ENCODE results near the gene ECPAS.
"Not testable (repeated sequence)": the region's sequence is repeated elsewhere in the genome, so short reads cannot be mapped to it uniquely, and the experiment has no call there.

ECPAS gene, protein sequence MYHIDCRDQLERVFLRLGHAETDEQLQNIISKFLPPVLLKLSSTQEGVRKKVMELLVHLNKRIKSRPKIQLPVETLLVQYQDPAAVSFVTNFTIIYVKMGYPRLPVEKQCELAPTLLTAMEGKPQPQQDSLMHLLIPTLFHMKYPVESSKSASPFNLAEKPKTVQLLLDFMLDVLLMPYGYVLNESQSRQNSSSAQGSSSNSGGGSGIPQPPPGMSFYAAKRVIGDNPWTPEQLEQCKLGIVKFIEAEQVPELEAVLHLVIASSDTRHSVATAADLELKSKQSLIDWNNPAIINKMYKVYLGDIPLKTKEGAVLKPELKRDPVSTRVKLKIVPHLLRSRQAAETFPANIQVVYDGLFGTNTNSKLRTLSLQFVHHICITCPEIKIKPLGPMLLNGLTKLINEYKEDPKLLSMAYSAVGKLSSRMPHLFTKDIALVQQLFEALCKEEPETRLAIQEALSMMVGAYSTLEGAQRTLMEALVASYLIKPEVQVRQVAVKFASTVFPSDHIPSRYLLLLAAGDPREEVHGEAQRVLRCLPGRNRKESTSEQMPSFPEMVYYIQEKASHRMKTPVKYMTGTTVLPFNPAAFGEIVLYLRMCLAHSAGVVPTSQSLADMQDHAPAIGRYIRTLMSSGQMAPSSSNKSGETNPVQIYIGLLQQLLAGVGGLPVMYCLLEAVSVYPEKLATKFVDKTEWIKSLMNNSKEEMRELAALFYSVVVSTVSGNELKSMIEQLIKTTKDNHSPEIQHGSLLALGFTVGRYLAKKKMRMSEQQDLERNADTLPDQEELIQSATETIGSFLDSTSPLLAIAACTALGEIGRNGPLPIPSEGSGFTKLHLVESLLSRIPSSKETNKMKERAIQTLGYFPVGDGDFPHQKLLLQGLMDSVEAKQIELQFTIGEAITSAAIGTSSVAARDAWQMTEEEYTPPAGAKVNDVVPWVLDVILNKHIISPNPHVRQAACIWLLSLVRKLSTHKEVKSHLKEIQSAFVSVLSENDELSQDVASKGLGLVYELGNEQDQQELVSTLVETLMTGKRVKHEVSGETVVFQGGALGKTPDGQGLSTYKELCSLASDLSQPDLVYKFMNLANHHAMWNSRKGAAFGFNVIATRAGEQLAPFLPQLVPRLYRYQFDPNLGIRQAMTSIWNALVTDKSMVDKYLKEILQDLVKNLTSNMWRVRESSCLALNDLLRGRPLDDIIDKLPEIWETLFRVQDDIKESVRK (N-terminal part only)

DNA sequence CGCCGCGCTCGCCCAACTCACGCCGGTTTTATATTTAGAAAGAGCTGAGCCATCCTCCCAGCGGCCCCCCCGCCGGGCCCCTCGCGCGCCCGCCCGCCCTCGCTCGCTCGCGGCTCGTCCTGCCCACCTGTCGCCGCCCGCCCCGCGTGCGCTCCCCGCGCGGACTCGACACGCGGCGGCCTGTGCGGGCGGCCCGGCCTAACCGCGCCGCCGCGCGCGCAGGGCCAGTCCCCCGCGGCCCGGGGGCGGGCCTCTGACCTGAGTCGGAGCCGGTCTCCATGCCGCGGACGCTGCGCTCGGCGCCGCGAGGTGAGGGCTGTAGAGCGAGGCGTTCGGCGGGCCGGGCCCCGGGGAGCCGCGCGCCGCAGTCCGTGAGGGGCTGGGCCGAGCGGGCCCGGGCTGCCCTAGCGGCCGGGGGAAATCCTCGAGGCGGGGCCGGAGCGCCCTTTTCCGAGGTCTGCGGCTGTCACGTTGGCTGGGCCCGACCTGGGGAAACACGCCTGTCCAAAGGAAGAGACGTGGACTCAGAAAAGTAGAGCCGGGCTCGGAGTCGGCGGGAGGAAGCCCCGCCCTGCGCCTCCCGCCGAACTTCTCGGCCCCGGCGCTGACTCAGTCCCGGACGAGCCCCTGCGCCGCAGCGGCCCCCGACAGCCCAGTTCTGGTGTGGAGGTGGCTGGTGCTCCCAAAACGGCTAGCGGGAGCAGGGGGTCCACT lies at the start of gene ECPAS:
ECPAS (minus strand) TSS at position 526 of the 714 bp plus-strand sequence. CDS start 11,465 bp downstream, outside the sequence.
- Mint-ChIP-seq H3K4me3 (peak within 1 kb of the TSS; percentile 88), H3K36me3 (no peaks in the 10 kb centered on the region), H3K9me3 (no peaks in the 10 kb centered on the region), H3K4me1 (peaks cover 22% of the 10 kb centered on the region), H3K27ac (peak within 1 kb of the TSS; percentile 87), H3K27me3 (no peaks in the 10 kb centered on the region)
- peak; percentile 85 for ATAC-seq

DNA sequence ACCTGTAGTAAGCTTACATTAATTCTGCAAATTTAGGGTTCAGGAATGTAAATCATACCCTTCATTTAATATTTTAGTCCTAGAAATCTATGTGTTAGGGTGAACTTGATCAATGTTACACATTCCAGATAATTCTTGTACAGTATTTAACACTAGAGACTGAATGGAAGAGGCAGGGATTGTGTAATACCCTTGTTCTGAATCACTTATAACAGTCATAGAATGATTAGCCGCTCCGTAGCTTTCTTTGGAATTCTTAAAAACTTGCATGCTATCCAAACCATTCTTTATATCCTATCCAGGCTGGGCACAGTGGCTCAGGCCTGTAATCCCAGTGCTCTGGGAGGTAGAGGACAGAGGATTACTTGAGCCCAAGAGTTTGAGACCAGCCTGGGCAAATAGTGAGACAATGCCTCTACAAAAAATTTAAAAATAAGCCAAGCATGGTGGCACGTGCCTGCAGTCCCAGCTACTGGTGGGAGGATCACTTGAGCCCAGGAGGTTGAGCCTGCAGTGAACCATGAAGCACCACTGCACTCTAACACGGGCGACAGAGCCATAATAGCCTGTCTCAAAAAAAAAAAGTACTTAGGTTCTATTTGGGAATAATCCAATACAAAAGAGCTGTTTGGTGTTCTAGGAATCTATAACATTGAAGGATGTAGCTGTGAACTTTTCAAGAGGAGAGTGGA lies 49.1 kb upstream of the ECPAS start:
- no peak for ATAC-seq
- H3K9me3 Mint-ChIP-seq: peaks cover 12% of the 10 kb centered on the region
- H3K27me3 Mint-ChIP-seq: no peaks in the 10 kb centered on the region
- H3K4me3 Mint-ChIP-seq: no peak overlapping the region
- H3K27ac Mint-ChIP-seq: no peak overlapping the region
- H3K4me1 Mint-ChIP-seq: no peaks in the 10 kb centered on the region
- peaks cover 50% of the 10 kb centered on the region for H3K36me3 Mint-ChIP-seq

DNA sequence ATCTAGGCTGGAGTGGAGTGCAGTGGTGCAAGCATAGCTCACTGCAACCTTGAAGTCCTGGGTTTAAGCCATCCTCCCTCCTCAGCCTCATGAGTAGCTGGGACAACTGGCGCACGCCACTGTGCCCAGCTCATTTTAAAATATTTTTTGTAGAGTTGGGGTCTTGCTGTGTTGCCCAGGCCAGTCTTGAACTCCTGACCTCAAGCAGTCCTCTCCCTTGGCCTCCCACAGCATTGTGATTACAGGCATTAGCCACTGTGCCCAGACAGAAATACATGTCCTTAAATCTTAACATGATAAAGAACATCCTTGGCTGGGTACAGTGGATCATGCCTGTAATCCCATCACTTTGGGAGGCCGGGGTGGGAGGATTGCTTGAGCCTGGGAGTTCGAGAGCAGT lies 47.5 kb upstream of the ECPAS start:
- H3K4me1 Mint-ChIP-seq: no peaks in the 10 kb centered on the region
- peaks cover 50% of the 10 kb centered on the region for H3K36me3 Mint-ChIP-seq
- H3K27me3 Mint-ChIP-seq: no peaks in the 10 kb centered on the region
- ATAC-seq: no peak
- no peak overlapping the region for H3K4me3 Mint-ChIP-seq
- no peak overlapping the region for H3K27ac Mint-ChIP-seq
- peaks cover 12% of the 10 kb centered on the region for H3K9me3 Mint-ChIP-seq

DNA sequence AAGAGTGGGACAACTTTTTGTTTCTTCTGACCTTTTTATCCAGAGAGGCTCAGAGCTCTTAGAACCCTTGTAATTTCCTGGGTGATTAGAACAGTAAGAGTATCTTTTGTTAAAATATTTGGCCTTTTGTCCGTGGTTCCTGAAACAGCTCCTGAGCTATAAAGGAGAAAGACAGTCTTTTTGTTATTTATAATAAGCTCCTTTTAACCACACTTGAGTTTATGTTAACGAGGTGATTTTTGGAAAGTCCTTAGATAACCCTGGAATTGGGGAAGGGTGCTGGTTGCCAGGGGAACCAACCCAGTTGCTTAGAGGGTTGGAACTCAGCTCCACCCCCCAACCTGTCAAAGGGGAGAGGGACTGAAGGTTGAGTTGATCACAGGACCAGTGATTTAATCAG lies 45.6 kb upstream of the ECPAS start:
- H3K36me3 Mint-ChIP-seq: peaks cover 39% of the 10 kb centered on the region
- ATAC-seq: no peak
- peaks cover 6% of the 10 kb centered on the region for H3K9me3 Mint-ChIP-seq
- peaks cover 6% of the 10 kb centered on the region for H3K27me3 Mint-ChIP-seq
- H3K4me1 Mint-ChIP-seq: peaks cover 12% of the 10 kb centered on the region
- no peak overlapping the region for H3K4me3 Mint-ChIP-seq
- H3K27ac Mint-ChIP-seq: no peak overlapping the region

DNA sequence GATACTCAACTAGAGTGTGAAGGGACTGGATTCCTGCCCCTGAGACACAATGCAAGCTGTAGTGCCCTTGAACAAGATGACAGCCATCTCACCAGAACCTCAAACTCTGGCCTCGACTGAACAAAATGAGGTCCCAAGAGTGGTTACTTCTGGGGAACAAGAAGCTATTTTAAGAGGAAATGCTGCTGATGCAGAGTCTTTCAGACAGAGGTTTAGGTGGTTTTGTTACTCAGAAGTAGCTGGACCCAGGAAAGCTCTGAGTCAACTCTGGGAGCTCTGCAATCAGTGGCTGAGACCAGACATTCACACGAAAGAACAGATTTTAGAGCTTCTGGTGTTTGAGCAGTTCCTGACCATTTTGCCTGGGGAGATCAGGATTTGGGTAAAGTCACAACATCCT lies 43.2 kb upstream of the ECPAS start:
- no peak overlapping the region for H3K27ac Mint-ChIP-seq
- H3K36me3 Mint-ChIP-seq: peaks cover 14% of the 10 kb centered on the region
- peaks cover 17% of the 10 kb centered on the region for H3K27me3 Mint-ChIP-seq
- peak; percentile 47 for ATAC-seq
- H3K4me3 Mint-ChIP-seq: no peak overlapping the region
- no peaks in the 10 kb centered on the region for H3K9me3 Mint-ChIP-seq
- H3K4me1 Mint-ChIP-seq: peaks cover 20% of the 10 kb centered on the region

DNA sequence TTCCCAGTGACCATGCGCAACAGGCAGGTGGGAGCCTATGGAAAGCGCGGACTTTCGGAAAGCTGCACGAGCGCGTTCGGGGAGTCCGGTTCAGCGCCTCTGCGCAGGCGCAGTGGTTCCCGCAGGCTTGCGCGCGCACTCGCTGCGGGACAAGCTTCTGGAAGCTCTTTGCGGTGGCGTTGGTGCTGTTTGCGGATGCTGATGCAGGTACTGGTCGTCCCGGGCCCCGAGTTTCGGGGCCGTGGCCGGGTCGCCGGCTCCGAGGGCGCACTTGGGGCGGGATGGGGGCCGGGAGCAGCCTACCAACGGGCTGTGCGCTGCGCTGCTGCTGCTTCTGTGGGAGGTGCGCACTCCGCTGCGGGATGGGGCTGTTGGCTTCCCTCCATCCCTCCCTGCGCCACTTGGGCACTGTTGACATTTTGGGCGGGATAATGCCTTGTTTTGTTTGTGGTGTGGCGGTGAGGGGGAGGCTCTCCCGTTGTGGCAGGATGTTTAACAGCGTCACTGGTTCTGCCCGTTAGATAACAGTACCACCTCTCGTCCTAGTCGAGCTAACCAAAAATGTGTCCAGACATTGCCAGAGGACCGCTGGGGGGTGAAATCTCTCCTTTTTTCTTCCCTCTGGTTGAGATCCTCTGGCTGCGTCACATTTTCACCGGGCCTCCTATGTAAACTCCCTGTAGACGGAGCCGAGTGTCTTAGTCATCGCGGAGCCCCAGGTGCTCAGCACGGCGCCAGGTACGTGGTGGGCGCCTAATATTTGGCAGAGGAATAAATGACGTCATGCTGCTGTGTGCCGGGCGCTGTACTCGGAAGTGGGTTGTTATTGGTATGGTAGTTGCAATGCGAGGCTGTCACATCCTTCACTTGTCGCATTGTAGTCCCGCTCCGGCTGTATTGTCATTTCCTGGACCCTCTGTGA lies 41.1 kb upstream of the ECPAS start, which contains the start of gene ZNF483:
ZNF483 (plus strand) TSS at position 124 of the 922 bp plus-strand sequence. CDS start 2,217 bp downstream, outside the sequence.
- Mint-ChIP-seq H3K27ac (peak within 1 kb of the TSS; percentile 77), H3K9me3 (no peaks in the 10 kb centered on the region), H3K4me1 (peaks cover 20% of the 10 kb centered on the region)

DNA sequence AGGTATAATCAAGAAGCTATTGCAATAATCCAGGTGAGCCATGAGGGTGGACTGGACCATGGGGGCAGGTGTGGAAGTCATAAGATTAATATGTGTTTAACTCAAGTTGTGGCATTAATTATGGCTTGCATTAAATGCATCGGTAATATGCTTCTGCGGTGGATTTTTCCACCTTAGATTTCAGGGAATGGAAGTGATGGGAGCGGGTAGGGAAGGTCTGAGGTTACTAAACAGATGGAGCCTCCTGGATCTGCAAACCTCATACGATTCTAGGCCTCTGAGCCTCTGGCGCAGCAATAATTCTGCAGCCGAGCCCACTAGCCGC lies 40.5 kb upstream of the ECPAS start:
- H3K27me3 Mint-ChIP-seq: peaks cover 26% of the 10 kb centered on the region
- peak overlapping the region; percentile 84 for H3K4me3 Mint-ChIP-seq
- ATAC-seq: no peak
- H3K4me1 Mint-ChIP-seq: peaks cover 20% of the 10 kb centered on the region
- H3K9me3 Mint-ChIP-seq: no peaks in the 10 kb centered on the region
- no peak overlapping the region for H3K27ac Mint-ChIP-seq
- peaks cover 6% of the 10 kb centered on the region for H3K36me3 Mint-ChIP-seq

More for the DNA sequence above, 41.1 kb upstream of the ECPAS start, which contains the start of gene ZNF483:
- H3K4me3 Mint-ChIP-seq: peak within 1 kb of the TSS; percentile 84
- ATAC-seq: peak; percentile 73
- peaks cover 6% of the 10 kb centered on the region for H3K36me3 Mint-ChIP-seq
- H3K27me3 Mint-ChIP-seq: peaks cover 26% of the 10 kb centered on the region

DNA sequence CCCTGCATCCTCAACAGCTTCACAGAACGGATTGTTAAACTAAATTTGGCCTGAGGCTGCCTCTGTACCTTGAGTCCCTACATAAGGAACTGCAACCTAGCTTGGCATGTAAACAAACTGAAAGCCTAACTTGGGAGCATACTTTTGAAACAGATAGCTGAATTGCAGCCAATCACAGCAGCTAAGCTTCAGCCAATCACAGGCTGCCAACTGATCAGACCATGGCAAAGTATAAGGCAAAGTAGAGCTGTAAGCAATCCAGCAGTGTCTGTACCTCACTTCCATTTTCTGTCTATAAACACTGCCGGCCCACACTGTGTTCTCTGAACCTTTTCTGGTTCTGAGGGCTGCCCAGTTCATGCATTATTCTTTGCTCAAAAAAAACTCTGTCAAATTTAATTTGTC lies 31.9 kb upstream of the ECPAS start:
- Mint-ChIP-seq H3K9me3 (peaks cover 4% of the 10 kb centered on the region), H3K36me3 (no peaks in the 10 kb centered on the region)
- ATAC-seq: peak; percentile 66

DNA sequence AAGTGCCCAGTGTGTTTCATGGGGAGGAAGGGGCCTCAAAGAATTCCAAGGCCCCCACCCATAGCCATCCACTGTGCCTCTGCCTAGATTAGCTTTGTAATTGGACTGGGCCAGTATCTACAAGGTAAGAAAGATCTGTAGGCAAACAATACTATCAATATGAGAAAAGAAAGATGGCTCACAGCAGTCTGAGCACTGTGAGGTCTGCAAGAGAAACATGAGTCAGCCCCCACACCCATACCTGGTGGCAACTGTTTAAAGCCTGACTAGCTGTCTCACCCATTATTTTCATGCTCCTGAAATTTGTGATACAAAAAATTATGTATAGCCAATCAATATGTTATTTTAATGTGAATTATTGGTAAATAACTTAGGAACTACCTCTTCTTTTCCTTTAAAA lies 30.8 kb upstream of the ECPAS start:
- Mint-ChIP-seq H3K27me3 (no peaks in the 10 kb centered on the region), H3K9me3 (peaks cover 9% of the 10 kb centered on the region), H3K36me3 (no peaks in the 10 kb centered on the region), H3K27ac (no peak overlapping the region), H3K4me3 (no peak overlapping the region), H3K4me1 (no peaks in the 10 kb centered on the region)
- ATAC-seq: no peak

More for the DNA sequence above, 31.9 kb upstream of the ECPAS start:
- Mint-ChIP-seq H3K27me3 (peaks cover 5% of the 10 kb centered on the region), H3K4me1 (no peaks in the 10 kb centered on the region), H3K4me3 (no peak overlapping the region), H3K27ac (no peak overlapping the region)

DNA sequence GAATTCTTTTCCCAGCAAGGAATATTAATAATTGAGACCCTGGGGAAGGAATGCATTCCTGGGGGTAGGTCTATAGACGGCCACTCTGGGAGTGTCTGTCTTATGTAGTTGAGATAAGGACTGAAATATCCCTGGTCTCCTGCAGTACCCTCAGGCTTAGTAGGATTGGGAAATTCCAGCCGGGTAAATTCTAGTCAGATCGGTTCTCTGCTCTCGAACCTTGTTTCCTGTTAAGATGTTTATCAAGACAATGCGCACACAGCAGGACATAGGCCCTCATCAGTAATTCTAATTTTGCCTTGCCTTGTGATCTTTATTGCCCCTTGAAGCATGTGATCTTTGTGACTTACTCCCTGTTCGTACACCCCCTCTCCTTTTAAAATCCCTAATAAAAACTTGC lies 27.4 kb upstream of the ECPAS start:
- ATAC-seq, H3K27me3 Mint-ChIP-seq, H3K4me3 Mint-ChIP-seq, H3K36me3 Mint-ChIP-seq, H3K9me3 Mint-ChIP-seq, H3K27ac Mint-ChIP-seq, H3K4me1 Mint-ChIP-seq: not testable (repeated sequence)

DNA sequence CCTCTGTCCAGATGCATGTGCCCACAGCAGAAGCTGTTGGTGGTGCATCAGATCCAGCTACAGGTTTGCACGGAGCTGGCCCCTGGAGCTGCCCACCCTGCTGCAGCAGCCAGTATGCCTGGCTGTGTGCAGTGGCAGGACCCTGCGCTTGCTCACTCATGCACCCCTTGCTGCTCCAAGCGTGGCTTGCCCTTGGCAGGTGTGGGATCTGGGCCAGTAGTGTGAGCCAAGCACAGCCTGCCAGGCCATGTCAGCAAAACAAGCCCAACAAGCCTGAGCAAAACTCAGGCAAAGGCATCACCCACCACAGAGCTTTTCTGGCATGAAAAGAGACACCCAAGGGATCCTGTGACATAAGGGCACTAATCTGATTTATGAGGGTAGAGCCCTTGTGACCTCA lies 18.3 kb upstream of the ECPAS start:
- ATAC-seq: no peak
- H3K4me1 Mint-ChIP-seq: no peaks in the 10 kb centered on the region
- H3K27ac Mint-ChIP-seq: no peak overlapping the region
- no peaks in the 10 kb centered on the region for H3K9me3 Mint-ChIP-seq
- no peak overlapping the region for H3K4me3 Mint-ChIP-seq
- H3K36me3 Mint-ChIP-seq: no peaks in the 10 kb centered on the region
- H3K27me3 Mint-ChIP-seq: peaks cover 31% of the 10 kb centered on the region

DNA sequence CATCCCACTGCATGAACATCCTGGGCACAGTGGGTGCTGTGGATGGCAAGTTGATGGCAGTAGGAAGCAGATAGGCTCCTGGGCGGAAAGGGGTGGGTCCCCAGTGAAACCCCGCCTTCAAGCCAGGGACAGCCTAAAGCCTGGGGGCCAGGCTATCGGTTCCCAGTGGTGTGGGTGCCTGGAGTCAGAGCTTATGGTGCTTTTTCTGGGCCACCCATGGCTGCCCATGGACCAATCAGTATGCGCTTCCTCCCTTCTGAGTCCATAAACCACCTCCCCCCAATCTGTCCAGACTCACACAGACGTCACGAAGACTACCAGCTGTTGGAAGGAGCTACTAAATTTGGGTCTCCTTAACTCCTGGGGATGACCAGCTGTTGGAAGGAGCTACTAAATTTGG lies 17.5 kb upstream of the ECPAS start:
- no peaks in the 10 kb centered on the region for H3K9me3 Mint-ChIP-seq
- no peak overlapping the region for H3K4me3 Mint-ChIP-seq
- ATAC-seq: no peak
- H3K36me3 Mint-ChIP-seq: no peaks in the 10 kb centered on the region
- H3K4me1 Mint-ChIP-seq: no peaks in the 10 kb centered on the region
- H3K27ac Mint-ChIP-seq: no peak overlapping the region
- H3K27me3 Mint-ChIP-seq: peaks cover 35% of the 10 kb centered on the region

DNA sequence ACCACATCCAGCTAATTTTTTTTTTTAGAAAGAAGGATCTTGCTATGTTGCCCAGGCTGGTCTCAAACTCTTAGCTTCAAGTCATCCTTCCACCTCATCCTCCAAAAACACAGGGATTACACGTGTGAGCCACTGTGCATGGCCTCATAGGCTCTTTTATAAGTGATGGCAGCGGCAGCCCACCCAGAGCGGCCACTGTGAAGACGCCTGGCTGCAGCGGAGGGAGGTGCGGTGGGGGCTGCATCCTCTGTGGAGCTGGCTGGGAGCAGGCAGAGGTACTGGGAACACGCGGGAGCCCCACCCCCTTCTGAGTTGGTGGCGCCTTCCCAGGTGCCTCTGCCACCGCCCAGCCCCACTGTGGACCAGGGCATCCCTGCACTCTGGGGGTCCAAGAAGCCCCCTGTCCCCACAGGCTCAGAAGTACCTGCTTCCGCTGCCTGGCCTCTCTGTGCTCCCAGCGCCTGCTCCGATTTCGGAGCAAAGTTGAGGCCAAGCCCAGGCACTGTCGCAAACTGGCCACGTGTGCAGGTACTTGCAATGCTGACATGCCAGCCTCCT lies 16.9 kb upstream of the ECPAS start:
- H3K4me3 Mint-ChIP-seq: no peak overlapping the region
- ATAC-seq: no peak
- H3K9me3 Mint-ChIP-seq: no peaks in the 10 kb centered on the region
- no peaks in the 10 kb centered on the region for H3K4me1 Mint-ChIP-seq
- H3K27ac Mint-ChIP-seq: no peak overlapping the region
- H3K36me3 Mint-ChIP-seq: no peaks in the 10 kb centered on the region
- H3K27me3 Mint-ChIP-seq: peaks cover 35% of the 10 kb centered on the region

All from stimulated activated memory B cell treated with anti-CD40 and anti-IgM and Interleukin-4, amounts not matched to agents 10 μg/mL and 1 μg/mL and 100 μg/mL, for 72 hours (primary cell).